Sciatic nerve (tissue), 2 donors: ENCODE measurements around the gene IKBIP. TPM values are rescaled to one million over a fixed set of nuclear protein-coding genes. Genes with fewer than 3 reads are reported as not detected.
"Not testable (repeated sequence)": the region's sequence is repeated elsewhere in the genome, so short reads cannot be mapped to it uniquely, and the experiment has no call there.

ENCODE experiments used
- ATAC-seq: fragments of 200-7000 bp; cut with Tn5 transposase; one replicate; pipeline ENCODE4 v1.9.1; 2020; ENCODE audit warnings: mild to moderate bottlenecking, moderate library complexity
- DNase-seq: peaks from one replicate; pipeline ENCODE4 v3.0.0-alpha.2; 2020; ENCODE audit warnings: low spot score
- intact Hi-C: fragments of 100-400 bp; cut with DNase I; formaldehyde crosslinking; loops from one replicate; pipeline ENCODE4 v1.14.2; 2022
- total RNA-seq: library from RNA; stranded (reverse); fragmentation: NEBNext Ultra II Directional; extraction: Animal tissue kit (Norgen Biotek cat#: 25700); gene quantifications from one replicate; pipeline ENCODE4 v1.2.1, GENCODE V29; 2021
- donor health status: DM: no; HTN: no; CAD: no.
- donor health status: DM: no; HTN: no; CAD: no.

IKBIP gene
- total RNA-seq, 1 donor from 2014 or later = 16.4 TPM

GRCh38 chr12:98639491-98639890 lies 5.1 kb downstream of the IKBIP start:
- DNase-seq (no peak), ATAC-seq (no peak)
- intact Hi-C loops = no loop called here

- DNase-seq = no peak
- intact Hi-C loops = no loop called here
- ATAC-seq = no peak
Observed at GRCh38 chr12:98638009-98638408, 6.6 kb downstream of the IKBIP start.

- intact Hi-C loops = no loop called here
- no peak for DNase-seq
- no peak for ATAC-seq
Observed at GRCh38 chr12:98637068-98637467, 7.5 kb downstream of the IKBIP start.

- intact Hi-C loops = no loop called here
- no peak for ATAC-seq
- DNase-seq = no peak
Observed at GRCh38 chr12:98635657-98636323, 8.8 kb downstream of the IKBIP start.

- intact Hi-C loops = no loop called here
- no peak for DNase-seq
Observed at GRCh38 chr12:98618952-98619351, 25.6 kb downstream of the IKBIP start.

GRCh38 chr12:98612696-98613334 lies 31.8 kb downstream of the IKBIP start:
- DNase-seq (no peak), ATAC-seq (peak; percentile 44)
- intact Hi-C loops = no loop called here

More at GRCh38 chr12:98618952-98619351, 25.6 kb downstream of the IKBIP start:
- peak; percentile 87 for ATAC-seq

GRCh38 chr12:98610596-98610995 lies 34.0 kb downstream of the IKBIP start:
- no peak for ATAC-seq
- DNase-seq = no peak

GRCh38 chr12:98606359-98606988 lies 38.1 kb downstream of the IKBIP start:
- intact Hi-C loops = no loop called here
- ATAC-seq = peak; percentile 39
- no peak for DNase-seq

More at GRCh38 chr12:98610596-98610995, 34.0 kb downstream of the IKBIP start:
- intact Hi-C loops = no loop called here

GRCh38 chr12:98601924-98602323 lies 42.7 kb downstream of the IKBIP start:
- ATAC-seq = no peak
- DNase-seq = no peak
- intact Hi-C loops = no loop called here

GRCh38 chr12:98597313-98597712 lies 47.3 kb downstream of the IKBIP start:
- intact Hi-C loops, DNase-seq, ATAC-seq: not testable (repeated sequence)

- intact Hi-C loops = no loop called here
Observed at GRCh38 chr12:98595243-98595988, 49.2 kb downstream of the IKBIP start.

GRCh38 chr12:98594050-98594835 lies 50.3 kb downstream of the IKBIP start:
- DNase-seq (no peak), ATAC-seq (peak; percentile 58)
- intact Hi-C loops = no loop called here

More at GRCh38 chr12:98595243-98595988, 49.2 kb downstream of the IKBIP start:
- DNase-seq = no peak
- no peak for ATAC-seq

- intact Hi-C loops = no loop called here
- peak; percentile 99 for ATAC-seq
- DNase-seq = peak; percentile 98
Observed at GRCh38 chr12:98593351-98594049, 51.1 kb downstream of the IKBIP start, which contains the start of gene SLC25A3. Gene SLC25A3 (plus strand): TSS chr12:98593686. CDS start chr12:98593979, 293 bp downstream.

GRCh38 chr12:98592825-98593322 lies 51.7 kb downstream of the IKBIP start:
- ATAC-seq (no peak), DNase-seq (no peak)
- intact Hi-C loops = no loop called here

GRCh38 chr12:98591209-98591608 lies 53.4 kb downstream of the IKBIP start:
- ATAC-seq (no peak), DNase-seq (no peak)
- intact Hi-C loops = no loop called here

- DNase-seq = no peak
- intact Hi-C loops = no loop called here
- ATAC-seq = no peak
Observed at GRCh38 chr12:98587084-98587483, 57.5 kb downstream of the IKBIP start.

GRCh38 chr12:98582093-98582492 lies 62.5 kb downstream of the IKBIP start:
- no peak for DNase-seq
- intact Hi-C loops = no loop called here
- no peak for ATAC-seq

- DNase-seq (no peak), ATAC-seq (no peak)
- intact Hi-C loops = no loop called here
Observed at GRCh38 chr12:98581101-98581500, 63.5 kb downstream of the IKBIP start.
